Bronchial epithelial cell (primary cell): ENCODE data around the gene MBD5. TPM values are rescaled to one million over a fixed set of nuclear protein-coding genes. Genes with fewer than 3 reads are reported as not detected.

Experiments
- DNase-seq: peaks from one replicate; pipeline ENCODE4 v3.0.0-alpha.2; 2010; ENCODE audit warnings: low read depth
- FAIRE-seq: peaks from 2 replicates; lab custom pipeline; 2011; peaks lifted over from hg19 to GRCh38; lab: Jason Lieb, UNC
- H3K27me3 ChIP-seq: 2 replicates; pipeline ENCODE4 v1.5.1; 2011; ENCODE audit warnings: low read length; ENCODE audit not compliant: control insufficient read depth, insufficient read depth
- H3K36me3 ChIP-seq: 2 replicates; pipeline ENCODE4 v1.5.1; 2011; ENCODE audit warnings: low read length; ENCODE audit not compliant: control insufficient read depth, insufficient read depth
- H3K4me3 ChIP-seq: 2 replicates; pipeline ENCODE4 v1.5.1; 2011; ENCODE audit warnings: mild to moderate bottlenecking, low read depth, low read length, control low read depth
- CTCF ChIP-seq: IDR thresholded peaks from 2 replicates; pipeline ENCODE4 v1.5.1; 2011; ENCODE audit warnings: mild to moderate bottlenecking, moderate library complexity, low read length, control low read depth, inconsistent platforms; ENCODE audit not compliant: insufficient read depth, severe bottlenecking
- total RNA-seq: library from RNA; depleted of rRNA; stranded (reverse); fragments of >200 nt; gene quantifications from 2 replicates; pipeline ENCODE4 v1.2.1, GENCODE V29; 2014

The MBD5 gene
- total RNA-seq, 1 donor from 2014 or later: 5.3 TPM

GRCh38 chr2:148503516-148503915 is 482.6 kb downstream of the MBD5 start:
- Histone ChIP-seq H3K36me3 (no peaks in the 10 kb centered on the region), H3K27me3 (no peaks in the 10 kb centered on the region), H3K4me3 (no peak overlapping the region)
- FAIRE-seq (no peak), DNase-seq (no peak)
- no peak for TF ChIP-seq CTCF

DNA sequence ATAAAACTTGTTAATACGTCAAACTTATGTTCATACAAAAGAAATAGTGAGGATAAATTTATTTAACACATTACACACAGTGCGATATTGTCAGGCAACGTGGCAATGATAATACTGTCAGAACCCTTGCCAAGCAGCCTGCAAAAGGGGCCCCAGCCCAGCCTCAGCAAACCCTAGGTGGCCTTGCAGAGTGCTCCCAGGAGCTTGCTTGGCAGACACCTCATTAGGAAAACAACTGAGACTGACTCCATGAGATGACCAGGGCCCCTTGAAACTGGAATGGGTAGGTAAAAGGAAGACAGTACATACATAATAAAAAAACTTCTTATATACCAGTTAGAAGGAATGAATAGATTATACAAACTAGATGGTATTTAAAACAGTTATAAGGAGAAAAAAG is 487.1 kb downstream of the MBD5 start:
- H3K27me3 ChIP-seq: no peaks in the 10 kb centered on the region
- DNase-seq (no peak), FAIRE-seq (no peak)
- H3K36me3 ChIP-seq: no peaks in the 10 kb centered on the region
- no peak for TF ChIP-seq CTCF
- H3K4me3 ChIP-seq: no peak overlapping the region

DNA sequence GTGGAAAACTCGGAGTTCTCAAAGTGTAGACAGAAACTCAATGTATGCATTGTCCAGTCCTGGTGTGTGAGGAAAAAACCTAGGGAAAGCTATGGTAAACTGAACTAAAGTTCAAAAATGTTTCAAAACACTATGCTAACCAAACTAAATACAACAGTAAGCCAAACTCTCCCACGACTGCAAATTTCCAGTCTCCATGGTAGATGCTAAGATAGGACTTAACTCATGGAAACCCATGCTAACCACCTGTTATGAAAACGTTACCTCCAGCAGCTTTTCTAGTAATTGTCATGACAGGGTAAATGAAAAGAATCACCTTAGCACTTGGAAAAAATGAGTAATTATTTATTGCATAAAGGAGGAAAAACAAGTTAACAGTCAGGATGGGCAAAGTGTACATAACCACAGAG is 488.0 kb downstream of the MBD5 start:
- no peak for TF ChIP-seq CTCF
- Histone ChIP-seq H3K27me3 (no peaks in the 10 kb centered on the region), H3K36me3 (no peaks in the 10 kb centered on the region), H3K4me3 (peak overlapping the region; percentile 31)
- no peak for DNase-seq
- FAIRE-seq: no peak

DNA sequence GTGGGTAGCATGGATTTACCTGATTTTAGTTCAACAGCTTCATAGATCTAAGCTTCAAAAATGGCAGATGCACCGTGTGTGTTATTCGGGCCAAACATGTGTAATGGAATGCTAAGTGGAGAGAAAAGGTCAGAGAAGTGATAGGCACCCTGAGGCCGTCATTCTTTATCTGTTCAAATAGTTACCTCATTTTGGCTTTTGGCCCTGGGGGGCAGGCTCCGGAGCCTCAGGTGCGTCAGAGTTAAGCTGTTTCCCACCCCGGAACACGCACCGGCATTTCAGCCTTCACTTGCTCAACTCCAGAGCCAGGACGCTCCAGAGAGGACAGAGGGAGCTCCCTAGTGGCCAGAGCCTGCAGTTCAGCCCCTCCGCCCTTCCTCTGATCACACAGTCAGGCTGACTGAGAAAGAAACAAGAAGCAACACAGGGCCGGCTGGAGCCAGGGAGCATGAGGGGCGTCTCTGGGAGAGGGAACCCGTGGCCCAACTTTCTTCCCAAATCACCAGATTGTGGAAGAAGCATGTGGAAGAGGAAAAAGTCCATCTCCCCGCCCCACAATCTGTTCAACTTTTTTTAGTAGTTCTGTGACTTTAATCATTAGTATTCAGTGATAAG is 488.5 kb downstream of the MBD5 start:
- Histone ChIP-seq H3K4me3 (peak overlapping the region; percentile 31), H3K27me3 (no peaks in the 10 kb centered on the region), H3K36me3 (no peaks in the 10 kb centered on the region)
- DNase-seq (peak; percentile 78), FAIRE-seq (no peak)
- peak; percentile 96 for TF ChIP-seq CTCF

DNA sequence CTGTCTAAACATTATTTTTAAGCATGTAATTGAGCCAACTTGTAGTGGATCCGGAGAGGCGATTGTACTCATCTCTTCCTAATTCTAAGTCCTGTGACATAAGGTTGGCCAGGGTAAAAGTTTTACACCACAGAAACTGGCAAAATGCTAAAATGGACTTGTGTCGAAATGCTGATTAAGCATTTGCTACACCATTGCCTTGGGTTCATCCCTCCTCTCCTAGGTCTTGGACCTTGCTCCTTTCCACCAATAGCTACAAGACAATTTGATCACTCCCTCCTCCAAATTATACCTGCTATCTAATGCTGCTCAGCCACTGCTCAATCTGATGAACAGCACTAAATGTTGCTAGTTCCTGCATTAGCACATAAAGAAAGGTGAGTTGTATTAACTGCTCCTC is 491.0 kb downstream of the MBD5 start:
- Histone ChIP-seq H3K36me3 (no peaks in the 10 kb centered on the region), H3K27me3 (no peaks in the 10 kb centered on the region), H3K4me3 (no peak overlapping the region)
- TF ChIP-seq CTCF: no peak
- no peak for FAIRE-seq
- DNase-seq: no peak

GRCh38 chr2:148512501-148512900 is 491.6 kb downstream of the MBD5 start:
- no peak for TF ChIP-seq CTCF
- no peak for FAIRE-seq
- H3K27me3 ChIP-seq: no peaks in the 10 kb centered on the region
- DNase-seq: no peak
- no peaks in the 10 kb centered on the region for H3K36me3 ChIP-seq
- H3K4me3 ChIP-seq: no peak overlapping the region
